Activated CD8-positive, alpha-beta T cell treated with anti-CD3 and anti-CD28 coated beads for 36 hours (primary cell): Measurements from ENCODE around the gene PRKG1. TPM values are rescaled to one million over a fixed set of nuclear protein-coding genes. Genes with fewer than 3 reads are reported as not detected.

ENCODE experiments used
- ATAC-seq: fragments of 200-7000 bp; cut with Tn5 transposase; one replicate; pipeline ENCODE4 v1.10.0; 2021; ENCODE audit warnings: mild to moderate bottlenecking, moderate library complexity
- CTCF ChIA-PET: fragments of 350-600 bp; sonication (Branson Sonifier 250); formaldehyde crosslinking; loops from one replicate; lab custom pipeline; 2021; ENCODE audit warnings: antibody characterized with exemption; lab: Charles Lee
- POLR2A ChIA-PET: fragments of 350-600 bp; sonication (Branson Sonifier 250); formaldehyde crosslinking; loops from one replicate; lab custom pipeline; 2021; ENCODE audit warnings: antibody characterized with exemption; lab: Charles Lee
- DNase-seq: peaks from one replicate; pipeline ENCODE4 v3.0.0-alpha.2; 2020
- H3K27ac Mint-ChIP-seq: one replicate; pipeline ENCODE4 v1.8.0; 2021; ENCODE audit warnings: mild to moderate bottlenecking, mixed read lengths
- H3K27me3 Mint-ChIP-seq: one replicate; pipeline ENCODE4 v1.8.0; 2021; ENCODE audit warnings: mixed read lengths
- H3K36me3 Mint-ChIP-seq: one replicate; pipeline ENCODE4 v1.8.0; 2021; ENCODE audit warnings: low read depth, mixed read lengths
- H3K4me1 Mint-ChIP-seq: one replicate; pipeline ENCODE4 v1.8.0; 2021; ENCODE audit warnings: low read depth, mixed read lengths
- H3K4me3 Mint-ChIP-seq: one replicate; pipeline ENCODE4 v1.8.0; 2021; ENCODE audit warnings: mild to moderate bottlenecking, moderate library complexity, mixed read lengths
- H3K9me3 Mint-ChIP-seq: one replicate; pipeline ENCODE4 v1.8.0; 2021; ENCODE audit warnings: mixed read lengths
- intact Hi-C: fragments of 100-400 bp; cut with micrococcal nuclease; formaldehyde crosslinking; loops from one replicate; pipeline ENCODE4 v1.10.0; 2022
- total RNA-seq, 2 experiments: library from RNA; stranded (reverse); gene quantifications; one replicate each; pipeline ENCODE4 v1.2.3, GENCODE V29; 2021
- TF ChIP-seq, protein P1 (sequence below): fragments of 200-600 bp; IDR thresholded peaks from one replicate; pipeline ENCODE4 v1.8.0; 2022; ENCODE audit warnings: antibody characterized with exemption, mild to moderate bottlenecking

PRKG1 gene
- total RNA-seq, 2 experiments from 2014 or later: not detected

DNA sequence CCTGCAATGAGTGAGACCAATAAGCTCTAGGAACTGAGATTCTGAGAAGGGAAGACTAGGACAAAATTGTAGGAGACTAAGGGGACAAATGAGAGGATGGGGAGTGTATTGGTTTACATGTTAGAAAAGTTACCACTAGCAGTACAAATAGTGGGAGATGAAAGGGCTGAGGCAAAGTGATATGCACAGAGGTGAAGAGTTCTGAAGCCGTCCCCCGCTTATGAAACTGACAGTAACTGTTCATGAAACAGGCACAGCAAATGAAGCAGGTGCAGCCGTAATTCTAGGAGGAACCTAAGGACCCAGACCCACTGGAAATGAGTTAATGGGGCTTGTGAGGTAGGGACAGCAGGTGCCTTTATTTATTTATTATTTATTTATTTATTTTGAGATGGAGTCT, 211.3 kb downstream of the PRKG1 start:
- ATAC-seq: no peak
- no peaks in the 10 kb centered on the region for H3K36me3 Mint-ChIP-seq
- CTCF ChIA-PET: no interaction called here
- no peak overlapping the region for H3K27ac Mint-ChIP-seq
- no peak for DNase-seq
- intact Hi-C loops: no loop called here
- no peaks in the 10 kb centered on the region for H3K27me3 Mint-ChIP-seq
- no peak overlapping the region for H3K4me3 Mint-ChIP-seq
- TF ChIP-seq, protein P1, sequence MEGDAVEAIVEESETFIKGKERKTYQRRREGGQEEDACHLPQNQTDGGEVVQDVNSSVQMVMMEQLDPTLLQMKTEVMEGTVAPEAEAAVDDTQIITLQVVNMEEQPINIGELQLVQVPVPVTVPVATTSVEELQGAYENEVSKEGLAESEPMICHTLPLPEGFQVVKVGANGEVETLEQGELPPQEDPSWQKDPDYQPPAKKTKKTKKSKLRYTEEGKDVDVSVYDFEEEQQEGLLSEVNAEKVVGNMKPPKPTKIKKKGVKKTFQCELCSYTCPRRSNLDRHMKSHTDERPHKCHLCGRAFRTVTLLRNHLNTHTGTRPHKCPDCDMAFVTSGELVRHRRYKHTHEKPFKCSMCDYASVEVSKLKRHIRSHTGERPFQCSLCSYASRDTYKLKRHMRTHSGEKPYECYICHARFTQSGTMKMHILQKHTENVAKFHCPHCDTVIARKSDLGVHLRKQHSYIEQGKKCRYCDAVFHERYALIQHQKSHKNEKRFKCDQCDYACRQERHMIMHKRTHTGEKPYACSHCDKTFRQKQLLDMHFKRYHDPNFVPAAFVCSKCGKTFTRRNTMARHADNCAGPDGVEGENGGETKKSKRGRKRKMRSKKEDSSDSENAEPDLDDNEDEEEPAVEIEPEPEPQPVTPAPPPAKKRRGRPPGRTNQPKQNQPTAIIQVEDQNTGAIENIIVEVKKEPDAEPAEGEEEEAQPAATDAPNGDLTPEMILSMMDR: no peak
- POLR2A ChIA-PET: no interaction called here
- H3K9me3 Mint-ChIP-seq: no peaks in the 10 kb centered on the region
- H3K4me1 Mint-ChIP-seq: no peaks in the 10 kb centered on the region

DNA sequence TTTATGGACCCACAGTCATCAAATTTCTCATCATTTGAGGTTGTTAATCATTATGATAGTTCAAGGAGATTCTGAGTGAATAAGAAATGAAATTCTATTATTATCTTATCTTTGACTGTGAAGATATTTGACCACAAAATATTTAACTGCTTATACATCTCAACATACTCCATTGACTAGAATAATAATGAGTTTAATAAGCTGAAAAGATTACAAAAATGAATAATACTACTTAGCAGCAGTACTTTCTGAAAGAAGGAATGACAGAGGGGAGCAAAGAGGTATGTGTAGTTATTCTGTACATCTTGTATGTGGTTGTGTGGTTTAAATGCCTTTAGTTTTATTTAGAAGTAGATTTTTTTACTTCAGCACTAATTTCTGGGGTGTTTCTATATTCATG, 214.2 kb downstream of the PRKG1 start:
- no peaks in the 10 kb centered on the region for H3K9me3 Mint-ChIP-seq
- TF ChIP-seq, protein P1: no peak
- no peaks in the 10 kb centered on the region for H3K4me1 Mint-ChIP-seq
- no peaks in the 10 kb centered on the region for H3K27me3 Mint-ChIP-seq
- CTCF ChIA-PET: no interaction called here
- DNase-seq (no peak), ATAC-seq (no peak)
- no peaks in the 10 kb centered on the region for H3K36me3 Mint-ChIP-seq
- POLR2A ChIA-PET: no interaction called here
- H3K27ac Mint-ChIP-seq: no peak overlapping the region
- intact Hi-C loops: no loop called here
- H3K4me3 Mint-ChIP-seq: no peak overlapping the region

DNA sequence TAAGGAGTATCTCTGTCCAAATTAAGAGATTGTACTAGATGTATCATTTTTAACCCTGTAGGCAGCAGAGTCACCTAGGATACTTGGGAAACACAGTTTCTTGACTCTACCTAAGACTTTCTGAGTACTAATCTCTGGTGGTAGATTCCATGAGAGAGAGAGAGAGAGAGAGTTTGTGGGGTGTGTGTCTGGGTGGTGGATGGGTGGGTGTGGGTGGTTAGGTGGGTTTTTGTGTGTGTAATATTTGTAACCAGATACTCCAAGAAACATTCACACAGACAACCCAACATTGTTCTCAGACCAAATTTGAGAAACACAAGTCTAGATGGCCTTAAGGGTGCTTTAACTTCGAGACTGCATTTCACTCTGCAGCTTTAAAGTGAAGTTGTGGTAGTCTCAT, 215.2 kb downstream of the PRKG1 start:
- no peaks in the 10 kb centered on the region for H3K4me1 Mint-ChIP-seq
- H3K36me3 Mint-ChIP-seq: no peaks in the 10 kb centered on the region
- ChIA-PET POLR2A (no interaction called here), CTCF (no interaction called here)
- H3K27ac Mint-ChIP-seq: no peak overlapping the region
- intact Hi-C loops: no loop called here
- DNase-seq (no peak), ATAC-seq (no peak)
- no peaks in the 10 kb centered on the region for H3K9me3 Mint-ChIP-seq
- H3K27me3 Mint-ChIP-seq: no peaks in the 10 kb centered on the region
- H3K4me3 Mint-ChIP-seq: no peak overlapping the region
- TF ChIP-seq, protein P1: no peak

DNA sequence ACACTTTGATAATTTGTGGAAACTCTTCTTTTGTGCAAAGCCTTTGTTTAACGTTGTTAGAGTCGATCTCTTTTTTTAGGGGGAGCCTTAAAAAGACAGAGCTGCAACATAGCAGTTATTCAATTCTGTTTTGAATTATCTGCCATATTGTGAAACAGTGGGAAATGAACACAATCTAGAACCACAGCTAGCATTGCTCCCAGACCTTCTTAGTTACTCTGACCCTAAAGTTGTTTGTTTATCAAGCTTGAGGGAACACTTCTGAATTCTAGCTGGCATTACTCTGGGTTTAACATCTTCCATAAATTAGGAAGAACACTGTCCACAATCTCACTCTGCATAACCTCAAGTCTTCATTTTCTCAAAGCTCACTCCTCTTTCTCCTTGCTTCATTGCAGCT, 217.7 kb downstream of the PRKG1 start:
- POLR2A ChIA-PET: no interaction called here
- DNase-seq (no peak), ATAC-seq (no peak)
- Mint-ChIP-seq H3K9me3 (no peaks in the 10 kb centered on the region), H3K4me1 (no peaks in the 10 kb centered on the region), H3K27me3 (no peaks in the 10 kb centered on the region), H3K4me3 (no peak overlapping the region), H3K27ac (no peak overlapping the region), H3K36me3 (no peaks in the 10 kb centered on the region)
- intact Hi-C loops: no loop called here
- TF ChIP-seq, protein P1: no peak
- CTCF ChIA-PET: no interaction called here

DNA sequence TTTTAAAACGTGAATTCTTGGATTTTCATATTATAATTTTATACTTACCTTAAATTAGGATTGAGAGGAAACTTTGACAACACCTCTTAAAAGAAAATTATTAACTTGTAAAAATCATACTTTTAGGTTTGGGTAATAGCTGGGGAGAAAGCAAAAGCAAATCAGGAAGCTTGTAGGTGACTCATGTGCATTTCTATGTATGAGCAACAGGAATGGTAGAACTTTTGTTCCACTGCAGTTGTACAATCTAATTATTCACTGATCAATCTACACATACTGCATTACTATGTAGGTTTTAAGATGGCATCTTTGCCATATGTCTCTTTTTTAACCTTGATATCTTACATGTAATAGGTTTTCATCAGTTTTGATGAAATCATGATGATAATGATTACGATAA, 223.2 kb downstream of the PRKG1 start:
- no peak overlapping the region for H3K4me3 Mint-ChIP-seq
- intact Hi-C loops: no loop called here
- POLR2A ChIA-PET: no interaction called here

More for the DNA sequence above, 223.2 kb downstream of the PRKG1 start:
- H3K27me3 Mint-ChIP-seq: no peaks in the 10 kb centered on the region
- H3K36me3 Mint-ChIP-seq: no peaks in the 10 kb centered on the region
- TF ChIP-seq, protein P1: no peak
- no peak overlapping the region for H3K27ac Mint-ChIP-seq
- CTCF ChIA-PET: no interaction called here
- H3K9me3 Mint-ChIP-seq: no peaks in the 10 kb centered on the region
- ATAC-seq (no peak), DNase-seq (no peak)
- H3K4me1 Mint-ChIP-seq: no peaks in the 10 kb centered on the region
